ENCODE data around the gene ASB2. TPM values are rescaled to one million over a fixed set of nuclear protein-coding genes. Genes with fewer than 3 reads are reported as not detected.
A peak's percentile ranks its signal among the peaks of the same experiment; 100 is the strongest.

ASB2 gene
- total RNA-seq, 1 donor from 2014 or later, result 251 TPM

DNA sequence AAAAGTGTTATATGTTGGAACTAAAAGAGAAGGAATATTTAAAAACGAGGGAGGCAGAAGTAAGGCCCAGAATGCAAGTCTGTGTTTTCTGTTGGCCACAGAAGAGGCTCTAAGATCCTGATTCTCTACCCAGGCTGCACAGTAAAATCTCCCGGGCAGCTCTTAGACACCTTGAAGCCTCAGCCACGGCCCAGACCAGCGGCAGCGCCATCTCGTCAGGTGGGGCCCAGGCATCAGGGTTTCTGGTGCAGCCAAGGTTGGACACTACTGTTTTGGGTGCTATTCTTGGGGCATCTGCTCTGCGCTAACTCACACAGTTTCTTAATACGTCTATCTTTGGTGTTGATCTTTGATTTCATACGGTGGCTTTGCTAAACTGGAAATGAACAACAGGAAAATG, 32.4 kb downstream of the ASB2 start:
- Histone ChIP-seq H3K4me1 (peaks cover 67% of the 10 kb centered on the region), H3K27ac (replicated peaks) (peak overlapping the region; percentile 65), H3K36me3 (peaks cover 86% of the 10 kb centered on the region), H3K9me3 (replicated peaks) (no peaks in the 10 kb centered on the region), H3K27me3 (ENCODE audit: low read depth) (peaks cover 8% of the 10 kb centered on the region), H3K4me3 (no peak overlapping the region)
- no peak for DNase-seq
- intact Hi-C loops (cut with micrococcal nuclease), result loop anchor here (5.0 kb wide), 1 partner anchor 53 kb away; the partner anchor contains the start of gene CCDC197
- TF ChIP-seq, protein P1, sequence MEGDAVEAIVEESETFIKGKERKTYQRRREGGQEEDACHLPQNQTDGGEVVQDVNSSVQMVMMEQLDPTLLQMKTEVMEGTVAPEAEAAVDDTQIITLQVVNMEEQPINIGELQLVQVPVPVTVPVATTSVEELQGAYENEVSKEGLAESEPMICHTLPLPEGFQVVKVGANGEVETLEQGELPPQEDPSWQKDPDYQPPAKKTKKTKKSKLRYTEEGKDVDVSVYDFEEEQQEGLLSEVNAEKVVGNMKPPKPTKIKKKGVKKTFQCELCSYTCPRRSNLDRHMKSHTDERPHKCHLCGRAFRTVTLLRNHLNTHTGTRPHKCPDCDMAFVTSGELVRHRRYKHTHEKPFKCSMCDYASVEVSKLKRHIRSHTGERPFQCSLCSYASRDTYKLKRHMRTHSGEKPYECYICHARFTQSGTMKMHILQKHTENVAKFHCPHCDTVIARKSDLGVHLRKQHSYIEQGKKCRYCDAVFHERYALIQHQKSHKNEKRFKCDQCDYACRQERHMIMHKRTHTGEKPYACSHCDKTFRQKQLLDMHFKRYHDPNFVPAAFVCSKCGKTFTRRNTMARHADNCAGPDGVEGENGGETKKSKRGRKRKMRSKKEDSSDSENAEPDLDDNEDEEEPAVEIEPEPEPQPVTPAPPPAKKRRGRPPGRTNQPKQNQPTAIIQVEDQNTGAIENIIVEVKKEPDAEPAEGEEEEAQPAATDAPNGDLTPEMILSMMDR (IDR thresholded peaks at IDR 0.05; ENCODE audit: borderline replicate concordance), result no peak

DNA sequence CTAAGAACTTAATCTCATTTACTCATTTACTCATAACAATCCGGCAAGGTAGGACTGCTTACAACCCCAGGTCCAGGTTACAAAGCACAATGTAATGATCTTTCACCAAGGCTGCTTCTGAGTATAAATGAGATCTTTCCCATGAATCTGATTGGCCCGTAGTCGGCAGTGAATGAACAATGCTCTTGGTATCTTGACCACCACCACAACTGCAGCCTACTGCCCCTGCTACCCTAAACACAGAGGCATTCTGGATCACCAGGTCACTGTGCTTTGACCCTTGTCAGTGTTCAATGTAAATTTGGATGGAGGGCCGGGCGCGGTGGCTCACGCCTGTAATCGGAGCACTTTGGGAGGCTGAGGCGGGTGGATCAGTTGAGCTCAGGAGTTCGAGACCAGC, 33.3 kb downstream of the ASB2 start:
- TF ChIP-seq, protein P1 (IDR thresholded peaks at IDR 0.05; ENCODE audit: borderline replicate concordance), result no peak
- Histone ChIP-seq H3K27ac (replicated peaks) (no peak overlapping the region), H3K4me1 (peaks cover 60% of the 10 kb centered on the region), H3K4me3 (no peak overlapping the region), H3K36me3 (peaks cover 86% of the 10 kb centered on the region), H3K9me3 (replicated peaks) (no peaks in the 10 kb centered on the region), H3K27me3 (ENCODE audit: low read depth) (peaks cover 17% of the 10 kb centered on the region)
- intact Hi-C loops (cut with micrococcal nuclease), result loop anchor here (5.0 kb wide), 1 partner anchor 54 kb away; the partner anchor contains the start of gene CCDC197
- DNase-seq, result no peak

DNA sequence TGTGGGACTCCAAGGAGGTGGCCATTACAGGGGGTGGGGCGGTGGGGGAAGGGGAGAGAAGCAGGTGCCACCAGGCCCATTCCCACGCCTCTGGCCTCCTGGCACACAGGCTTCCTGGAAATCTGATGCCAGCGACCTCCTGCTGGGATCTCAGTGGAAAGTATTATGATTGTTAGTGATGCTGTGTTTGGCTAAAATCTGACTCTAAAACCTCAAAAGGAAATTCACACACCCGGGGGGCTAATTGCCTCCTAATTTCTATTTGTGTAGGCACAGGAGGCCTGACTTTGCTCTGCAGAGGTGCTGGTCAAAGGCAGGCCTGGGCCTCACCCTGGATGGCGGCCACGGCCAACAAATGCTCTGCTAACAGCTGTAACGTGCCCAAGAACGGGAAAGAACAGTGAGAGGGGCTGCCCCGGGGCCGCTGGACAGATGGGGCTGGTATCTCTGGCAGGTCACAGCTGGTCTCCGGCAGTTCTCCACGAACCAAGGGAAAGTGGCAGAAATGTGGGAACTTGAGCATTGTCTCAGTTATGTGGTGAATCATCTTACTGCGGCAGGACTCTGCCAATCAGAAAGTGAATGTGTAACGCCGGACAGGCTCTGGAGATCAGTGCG, 35.0 kb downstream of the ASB2 start:
- TF ChIP-seq, protein P1 (IDR thresholded peaks at IDR 0.05; ENCODE audit: borderline replicate concordance), result no peak
- H3K27me3 ChIP-seq (ENCODE audit: low read depth), result peaks cover 17% of the 10 kb centered on the region
- no peak overlapping the region for H3K4me3 ChIP-seq
- intact Hi-C loops (cut with micrococcal nuclease), result loop anchor here (5.0 kb wide), 1 partner anchor 56 kb away; the partner anchor contains the start of gene CCDC197
- peaks cover 53% of the 10 kb centered on the region for H3K4me1 ChIP-seq
- H3K36me3 ChIP-seq, result peaks cover 85% of the 10 kb centered on the region
- no peak for DNase-seq
- peak overlapping the region; percentile 19 for H3K27ac ChIP-seq (replicated peaks)
- H3K9me3 ChIP-seq (replicated peaks), result no peaks in the 10 kb centered on the region

DNA sequence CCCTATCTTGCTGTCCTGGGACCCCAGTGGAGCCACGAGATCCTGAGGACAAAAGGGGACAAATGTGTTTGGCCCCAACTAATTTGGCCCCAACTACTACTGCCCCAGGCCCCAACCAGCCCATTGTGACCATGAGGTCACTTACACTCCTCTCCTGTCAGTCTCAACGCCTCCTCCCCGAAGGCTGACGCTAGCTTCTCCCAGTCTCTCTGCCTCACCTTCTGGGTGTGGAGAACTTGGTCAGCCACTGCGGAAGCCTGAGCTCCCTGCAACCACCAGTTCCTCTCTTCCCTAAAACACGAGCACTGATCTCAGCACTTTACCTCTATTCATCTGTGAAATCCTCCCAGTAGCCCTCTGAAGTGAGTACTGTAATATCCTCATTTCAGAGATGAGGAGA, 35.9 kb downstream of the ASB2 start:
- Histone ChIP-seq H3K4me3 (no peak overlapping the region), H3K27ac (replicated peaks) (no peak overlapping the region), H3K9me3 (replicated peaks) (no peaks in the 10 kb centered on the region), H3K27me3 (ENCODE audit: low read depth) (peaks cover 17% of the 10 kb centered on the region), H3K4me1 (peaks cover 43% of the 10 kb centered on the region), H3K36me3 (peaks cover 81% of the 10 kb centered on the region)
- no peak for DNase-seq
- TF ChIP-seq, protein P1 (IDR thresholded peaks at IDR 0.05; ENCODE audit: borderline replicate concordance), result no peak
- intact Hi-C loops (cut with micrococcal nuclease), result loop anchor here (5.0 kb wide), 1 partner anchor 57 kb away; the partner anchor contains the start of gene CCDC197

DNA sequence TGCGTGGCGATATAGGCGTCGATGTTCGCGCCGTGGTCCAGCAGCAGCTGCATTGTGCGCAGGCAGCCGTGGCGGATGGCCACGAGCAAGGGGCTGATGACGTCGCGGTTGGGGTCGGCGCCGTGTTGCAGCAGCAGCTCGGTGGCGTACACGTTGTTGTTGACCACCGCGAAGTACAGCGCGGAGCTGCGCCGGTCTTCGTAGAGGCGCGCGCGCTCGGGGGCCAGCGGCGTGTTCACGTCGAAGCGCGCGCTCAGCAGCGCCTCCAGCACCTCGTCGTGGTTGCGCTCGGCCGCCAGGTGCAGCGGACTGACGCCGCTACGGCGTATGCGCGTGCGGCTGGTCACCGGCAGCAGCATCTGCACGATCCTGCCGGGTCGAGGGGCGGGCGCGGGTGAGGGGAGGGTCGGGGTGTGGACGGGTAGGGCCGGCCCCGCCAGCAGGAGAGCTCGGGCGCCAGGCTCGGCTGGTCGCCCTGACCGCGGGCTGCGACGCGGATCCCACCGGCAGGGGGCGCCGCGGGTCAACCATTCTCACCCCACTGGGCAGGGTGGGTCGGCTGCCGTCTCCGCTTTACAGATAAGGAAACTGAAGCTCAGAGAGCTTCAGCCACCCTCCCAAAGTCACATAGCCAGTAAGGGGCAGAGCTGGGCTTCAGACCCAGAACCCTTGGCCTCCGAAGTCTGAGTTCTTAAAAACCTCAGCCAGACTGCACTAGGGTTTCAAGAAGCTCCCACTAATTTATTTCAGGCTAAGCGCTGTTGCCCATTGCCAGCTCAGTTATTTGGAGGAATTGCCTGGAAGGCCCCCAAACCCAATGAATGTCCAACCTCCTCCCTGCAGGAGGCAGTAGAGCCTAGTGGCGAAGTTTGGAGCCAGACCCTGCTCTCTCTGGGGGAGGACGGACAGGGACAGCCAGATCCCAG, 36.8 kb downstream of the ASB2 start:
- H3K4me1 ChIP-seq, result peaks cover 35% of the 10 kb centered on the region
- intact Hi-C loops (cut with micrococcal nuclease), result loop anchor here (5.0 kb wide), 1 partner anchor 58 kb away; the partner anchor contains the start of gene CCDC197
- peak overlapping the region; percentile 46 for H3K4me3 ChIP-seq
- DNase-seq, result peak; percentile 77
- H3K27ac ChIP-seq (replicated peaks), result no peak overlapping the region
- no peaks in the 10 kb centered on the region for H3K9me3 ChIP-seq (replicated peaks)
- TF ChIP-seq, protein P1 (IDR thresholded peaks at IDR 0.05; ENCODE audit: borderline replicate concordance), result peak; percentile 83
- H3K27me3 ChIP-seq (ENCODE audit: low read depth), result peaks cover 17% of the 10 kb centered on the region
- peaks cover 81% of the 10 kb centered on the region for H3K36me3 ChIP-seq

Measured in left ventricle myocardium inferior (tissue), 1 donor.